WERI-Rb-1 (cell line): ENCODE results near the gene RASAL2.

Experiments used
- DNase-seq: peaks from one replicate; pipeline ENCODE4 v3.0.0-alpha.2; 2020
- H3K27ac ChIP-seq: fragments of 250-450 bp; sonication (Bioruptor Pico); 2 replicates; pipeline ENCODE4 v1.5.1; 2020; ENCODE audit warnings: mild to moderate bottlenecking, moderate library complexity
- H3K27me3 ChIP-seq: fragments of 250-450 bp; sonication (Bioruptor Pico); 2 replicates; pipeline ENCODE4 v1.5.1; 2021; ENCODE audit warnings: mild to moderate bottlenecking, low read depth, moderate library complexity; ENCODE audit not compliant: insufficient read depth, severe bottlenecking
- H3K36me3 ChIP-seq: fragments of 250-450 bp; sonication (Bioruptor Pico); 2 replicates; pipeline ENCODE4 v1.5.1; 2020; ENCODE audit warnings: mild to moderate bottlenecking, moderate library complexity
- H3K4me3 ChIP-seq: 2 replicates; pipeline ENCODE4 v1.5.1; 2011; ENCODE audit warnings: low read depth, mild to moderate bottlenecking, control low read depth, low read length
- H3K9me3 ChIP-seq: fragments of 250-450 bp; sonication (Bioruptor Pico); 2 replicates; pipeline ENCODE4 v1.5.1; 2021; ENCODE audit warnings: mild to moderate bottlenecking, moderate library complexity; ENCODE audit not compliant: severe bottlenecking
- CTCF ChIP-seq: IDR thresholded peaks from 2 replicates; pipeline ENCODE4 v1.5.1; 2011; ENCODE audit warnings: low read depth, mild to moderate bottlenecking, control low read depth, inconsistent platforms, low read length

The RASAL2 gene

GRCh38 chr1:178489399-178489798, 395.5 kb downstream of the RASAL2 start:
- TF ChIP-seq CTCF, result no peak
- Histone ChIP-seq H3K9me3 (no peaks in the 10 kb centered on the region), H3K27ac (no peak overlapping the region), H3K36me3 (no peaks in the 10 kb centered on the region), H3K4me3 (no peak overlapping the region), H3K27me3 (no peaks in the 10 kb centered on the region)
- no peak for DNase-seq

- no peaks in the 10 kb centered on the region for H3K9me3 ChIP-seq
- H3K4me3 ChIP-seq, result no peak overlapping the region
- no peak for DNase-seq
- H3K36me3 ChIP-seq, result no peaks in the 10 kb centered on the region
- H3K27me3 ChIP-seq, result no peaks in the 10 kb centered on the region
- no peak for TF ChIP-seq CTCF
- no peak overlapping the region for H3K27ac ChIP-seq
Measured at GRCh38 chr1:178490136-178490535, 396.2 kb downstream of the RASAL2 start.

- Histone ChIP-seq H3K36me3 (no peaks in the 10 kb centered on the region), H3K9me3 (no peaks in the 10 kb centered on the region), H3K4me3 (no peak overlapping the region), H3K27me3 (no peaks in the 10 kb centered on the region), H3K27ac (no peak overlapping the region)
- no peak for TF ChIP-seq CTCF
- DNase-seq, result no peak
Measured at GRCh38 chr1:178490967-178491366, 397.1 kb downstream of the RASAL2 start.

GRCh38 chr1:178491721-178492120, 397.8 kb downstream of the RASAL2 start:
- no peaks in the 10 kb centered on the region for H3K9me3 ChIP-seq
- no peak overlapping the region for H3K27ac ChIP-seq
- no peak overlapping the region for H3K4me3 ChIP-seq
- H3K27me3 ChIP-seq, result no peaks in the 10 kb centered on the region
- no peak for DNase-seq
- TF ChIP-seq CTCF, result no peak
- no peaks in the 10 kb centered on the region for H3K36me3 ChIP-seq

GRCh38 chr1:178492341-178492740, 398.4 kb downstream of the RASAL2 start:
- Histone ChIP-seq H3K36me3 (no peaks in the 10 kb centered on the region), H3K9me3 (no peaks in the 10 kb centered on the region), H3K27ac (no peak overlapping the region), H3K4me3 (no peak overlapping the region), H3K27me3 (no peaks in the 10 kb centered on the region)
- no peak for DNase-seq
- no peak for TF ChIP-seq CTCF

GRCh38 chr1:178493301-178493741, 399.4 kb downstream of the RASAL2 start:
- no peak for TF ChIP-seq CTCF
- Histone ChIP-seq H3K4me3 (no peak overlapping the region), H3K27me3 (no peaks in the 10 kb centered on the region), H3K36me3 (no peaks in the 10 kb centered on the region), H3K27ac (no peak overlapping the region), H3K9me3 (no peaks in the 10 kb centered on the region)
- no peak for DNase-seq
